ENCODE results near the gene ARHGAP9. TPM values are rescaled to one million over a fixed set of nuclear protein-coding genes. Genes with fewer than 3 reads are reported as not detected.
"Not testable (repeated sequence)": the region's sequence is repeated elsewhere in the genome, so short reads cannot be mapped to it uniquely, and the experiment has no call there.

The ARHGAP9 gene
- total RNA-seq, 6 donors from 2014 or later, result 29.2 to 131 (median 43.7) TPM

DNA sequence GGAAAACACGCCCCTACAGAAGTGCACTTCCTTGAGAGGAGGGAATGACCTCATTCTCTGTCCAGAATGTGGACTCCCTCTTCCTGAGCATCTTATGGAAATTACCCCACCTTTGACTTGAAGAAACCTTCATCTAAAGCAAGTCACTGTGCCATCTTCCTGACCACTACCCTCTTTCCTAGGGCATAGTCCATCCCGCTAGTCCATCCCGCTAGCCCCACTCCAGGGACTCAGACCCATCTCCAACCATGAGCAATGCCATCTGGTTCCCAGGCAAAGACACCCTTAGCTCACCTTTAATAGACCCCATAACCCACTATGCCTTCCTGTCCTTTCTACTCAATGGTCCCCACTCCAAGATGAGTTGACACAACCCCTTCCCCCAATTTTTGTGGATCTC, 29.6 kb downstream of the ARHGAP9 start:
- Histone ChIP-seq H3K4me1 (peaks cover 0 to 6% (median 0%) of the 10 kb centered on the region in 4 donors), H3K27me3 (no peaks in the 10 kb centered on the region), H3K36me3 (no peaks in the 10 kb centered on the region), H3K4me3 (no peak overlapping the region), H3K27ac (no peak overlapping the region), H3K9me3 (no peaks in the 10 kb centered on the region)
- WGBS, 2 donors, result 96 to 98% methylated on average over 3 of the region's 3 CpGs
- DNase-seq (no peak), ATAC-seq (ENCODE audit: low FRiP score in 2 of 2) (no peak)
- TF ChIP-seq POLR2AphosphoS5 (IDR thresholded peaks at IDR 0.05), result no peak

DNA sequence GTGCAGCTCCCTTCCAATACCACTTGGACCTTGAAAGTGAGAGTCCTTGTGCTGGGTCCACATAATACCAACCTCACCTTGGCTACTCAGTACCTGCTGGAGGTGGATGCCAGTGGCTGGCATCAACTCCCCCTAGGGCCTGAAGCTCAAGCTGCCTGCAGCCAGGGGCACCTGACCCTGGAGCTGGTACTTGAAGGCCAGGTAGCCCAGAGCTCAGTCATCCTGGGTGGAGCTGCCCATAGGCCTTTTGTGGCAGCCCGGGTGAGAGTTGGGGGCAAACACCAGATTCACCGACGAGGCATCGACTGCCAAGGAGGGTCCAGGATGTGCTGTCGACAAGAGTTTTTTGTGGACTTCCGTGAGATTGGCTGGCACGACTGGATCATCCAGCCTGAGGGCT, 30.3 kb downstream of the ARHGAP9 start:
- 94 to 96% methylated on average over 5 to 7 of the region's 7 CpGs for WGBS, 2 donors
- TF ChIP-seq POLR2A (IDR thresholded peaks at IDR 0.05) (no peak), POLR2AphosphoS5 (IDR thresholded peaks at IDR 0.05) (no peak)
- H3K4me1 ChIP-seq, result peaks cover 0 to 6% (median 0%) of the 10 kb centered on the region in 4 donors
- no peak overlapping the region for H3K27ac ChIP-seq
- H3K4me3 ChIP-seq, result no peak overlapping the region
- DNase-seq, result no peak
- no peaks in the 10 kb centered on the region for H3K9me3 ChIP-seq
- H3K36me3 ChIP-seq, result no peaks in the 10 kb centered on the region
- no peak for ATAC-seq (ENCODE audit: low FRiP score in 2 of 2)
- H3K27me3 ChIP-seq, result no peaks in the 10 kb centered on the region

DNA sequence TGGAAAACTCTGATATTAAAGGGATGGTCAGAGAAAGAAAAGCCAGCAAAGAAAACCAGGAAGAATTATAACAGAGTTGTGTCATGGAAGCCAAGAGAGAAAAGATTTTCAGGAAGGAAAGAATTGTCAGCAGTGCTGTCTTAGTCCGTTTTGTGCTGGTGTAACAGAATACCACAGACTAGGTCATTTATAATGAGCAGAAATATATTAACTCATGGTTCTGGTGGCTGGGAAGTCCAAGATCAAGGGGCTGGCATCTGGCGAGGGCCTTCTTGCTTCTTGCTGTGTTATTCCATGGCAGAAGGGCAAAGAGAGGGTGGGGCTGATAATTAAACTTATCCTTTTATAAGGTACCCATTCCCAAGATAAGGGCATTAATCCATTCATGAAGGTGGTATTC, 31.0 kb downstream of the ARHGAP9 start:
- no peaks in the 10 kb centered on the region for H3K27me3 ChIP-seq
- WGBS, 2 donors, result 72 to 85% methylated on average over 2 of the region's 2 CpGs
- DNase-seq (no peak), ATAC-seq (ENCODE audit: low FRiP score in 2 of 2) (no peak)
- no peak for TF ChIP-seq POLR2A (IDR thresholded peaks at IDR 0.05)
- TF ChIP-seq POLR2AphosphoS5 (IDR thresholded peaks at IDR 0.05), result no peak
- TF ChIP-seq, protein P1, sequence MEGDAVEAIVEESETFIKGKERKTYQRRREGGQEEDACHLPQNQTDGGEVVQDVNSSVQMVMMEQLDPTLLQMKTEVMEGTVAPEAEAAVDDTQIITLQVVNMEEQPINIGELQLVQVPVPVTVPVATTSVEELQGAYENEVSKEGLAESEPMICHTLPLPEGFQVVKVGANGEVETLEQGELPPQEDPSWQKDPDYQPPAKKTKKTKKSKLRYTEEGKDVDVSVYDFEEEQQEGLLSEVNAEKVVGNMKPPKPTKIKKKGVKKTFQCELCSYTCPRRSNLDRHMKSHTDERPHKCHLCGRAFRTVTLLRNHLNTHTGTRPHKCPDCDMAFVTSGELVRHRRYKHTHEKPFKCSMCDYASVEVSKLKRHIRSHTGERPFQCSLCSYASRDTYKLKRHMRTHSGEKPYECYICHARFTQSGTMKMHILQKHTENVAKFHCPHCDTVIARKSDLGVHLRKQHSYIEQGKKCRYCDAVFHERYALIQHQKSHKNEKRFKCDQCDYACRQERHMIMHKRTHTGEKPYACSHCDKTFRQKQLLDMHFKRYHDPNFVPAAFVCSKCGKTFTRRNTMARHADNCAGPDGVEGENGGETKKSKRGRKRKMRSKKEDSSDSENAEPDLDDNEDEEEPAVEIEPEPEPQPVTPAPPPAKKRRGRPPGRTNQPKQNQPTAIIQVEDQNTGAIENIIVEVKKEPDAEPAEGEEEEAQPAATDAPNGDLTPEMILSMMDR (IDR thresholded peaks at IDR 0.05), result no peak
- no peak for TF ChIP-seq EP300 (IDR thresholded peaks at IDR 0.05)
- no peaks in the 10 kb centered on the region for H3K36me3 ChIP-seq
- H3K27ac ChIP-seq, result no peak overlapping the region
- no peaks in the 10 kb centered on the region for H3K9me3 ChIP-seq
- peaks cover 0 to 6% (median 0%) of the 10 kb centered on the region in 4 donors for H3K4me1 ChIP-seq
- H3K4me3 ChIP-seq, result no peak overlapping the region

DNA sequence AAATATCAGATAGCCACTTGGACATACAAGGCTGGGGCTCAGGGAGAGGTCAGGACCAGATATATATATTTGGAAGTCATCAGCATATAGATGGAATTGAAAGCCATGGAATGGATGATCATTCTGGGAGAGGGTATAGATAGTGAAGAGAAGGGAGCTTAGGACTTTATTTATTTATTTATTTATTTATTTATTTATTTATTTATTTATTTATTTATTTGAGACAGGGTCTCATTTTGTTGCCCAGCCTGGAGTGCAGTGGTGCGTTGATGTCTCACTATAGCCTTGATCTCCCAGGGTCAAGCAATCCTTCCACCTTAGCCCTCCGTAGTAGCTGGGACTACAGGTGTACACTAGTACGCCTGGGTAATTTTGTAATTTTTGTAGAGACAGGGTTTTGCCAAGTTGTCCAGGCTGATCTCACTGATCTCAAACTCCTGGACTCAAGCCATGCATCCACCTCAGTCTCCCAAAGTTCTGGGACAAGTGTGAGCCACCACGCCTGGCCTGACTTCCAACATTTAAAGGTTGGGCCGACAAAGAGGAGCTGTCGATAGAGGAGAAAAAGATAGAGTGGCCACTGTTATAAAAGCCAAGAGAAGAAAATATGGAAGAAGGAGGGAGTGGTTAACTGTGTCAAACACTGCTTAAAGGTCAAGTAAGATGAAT, 33.2 kb downstream of the ARHGAP9 start:
- no peak for DNase-seq
- WGBS, 2 donors, result 95 to 97% methylated on average over 6 of the region's 6 CpGs
- TF ChIP-seq POLR2A (IDR thresholded peaks at IDR 0.05) (no peak), POLR2AphosphoS5 (IDR thresholded peaks at IDR 0.05) (no peak), EP300 (IDR thresholded peaks at IDR 0.05) (no peak)
- TF ChIP-seq, protein P1 (IDR thresholded peaks at IDR 0.05), result no peak
- Histone ChIP-seq H3K4me1 (no peaks in the 10 kb centered on the region), H3K9me3 (peaks cover 0 to 4% (median 0%) of the 10 kb centered on the region in 4 donors), H3K4me3 (no peak overlapping the region), H3K27ac (no peak overlapping the region), H3K27me3 (no peaks in the 10 kb centered on the region), H3K36me3 (no peaks in the 10 kb centered on the region)
- ATAC-seq (ENCODE audit: low FRiP score in 2 of 2), result no peak

DNA sequence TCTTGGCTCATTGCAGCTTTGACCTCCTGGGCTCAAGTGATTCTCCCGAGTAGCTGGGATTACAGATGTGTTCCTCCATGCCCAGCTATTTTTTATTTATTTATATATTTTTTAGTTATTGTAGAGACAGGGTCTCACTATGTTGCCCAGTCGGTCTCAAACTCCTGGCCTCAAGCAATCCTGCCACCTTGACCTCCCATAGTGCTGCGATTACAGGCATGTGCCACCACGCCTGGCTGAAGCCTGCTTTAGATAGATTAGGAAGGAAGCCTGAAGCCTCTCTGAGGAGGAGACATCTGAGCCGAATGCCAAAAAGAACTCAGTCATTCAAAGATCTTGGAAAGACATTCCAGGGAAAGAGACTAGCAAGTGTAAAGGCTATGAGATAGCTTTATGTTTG, 34.9 kb downstream of the ARHGAP9 start:
- H3K36me3 ChIP-seq, result no peaks in the 10 kb centered on the region
- 70 to 81% methylated on average over 5 of the region's 5 CpGs for WGBS, 2 donors
- ATAC-seq (ENCODE audit: low FRiP score in 2 of 2) (no peak), DNase-seq (no peak)
- no peaks in the 10 kb centered on the region for H3K27me3 ChIP-seq
- H3K27ac ChIP-seq, result no peak overlapping the region
- H3K4me1 ChIP-seq, result no peaks in the 10 kb centered on the region
- TF ChIP-seq POLR2AphosphoS5 (IDR thresholded peaks at IDR 0.05), result no peak
- TF ChIP-seq POLR2A (IDR thresholded peaks at IDR 0.05), result no peak
- TF ChIP-seq, protein P1 (IDR thresholded peaks at IDR 0.05), result no peak
- no peak for TF ChIP-seq EP300 (IDR thresholded peaks at IDR 0.05)
- H3K4me3 ChIP-seq, result no peak overlapping the region
- peaks cover 0 to 5% (median 0%) of the 10 kb centered on the region in 4 donors for H3K9me3 ChIP-seq

DNA sequence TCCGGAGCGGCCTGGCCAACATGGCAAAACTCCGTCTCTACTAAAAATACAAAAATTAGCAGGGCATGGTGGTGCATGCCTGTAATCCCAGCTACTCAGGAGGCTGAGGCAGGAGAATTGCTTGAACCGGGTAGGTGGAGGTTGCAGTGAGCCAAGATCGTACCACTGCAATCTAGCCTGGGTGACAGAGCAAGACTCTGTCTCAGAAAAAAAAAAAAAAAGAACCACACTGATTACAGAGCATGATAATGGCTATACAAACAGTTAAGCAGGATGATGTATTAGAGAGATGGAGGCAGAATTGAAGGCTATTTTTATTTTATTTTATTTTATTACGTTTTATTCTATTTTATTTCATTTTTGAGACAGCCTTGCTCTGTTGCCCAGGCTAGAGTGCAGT, 35.3 kb downstream of the ARHGAP9 start:
- not testable (repeated sequence) for H3K27me3 ChIP-seq; H3K4me3 ChIP-seq; DNase-seq; ATAC-seq (ENCODE audit: low FRiP score in 2 of 2); H3K9me3 ChIP-seq; H3K36me3 ChIP-seq; H3K27ac ChIP-seq; H3K4me1 ChIP-seq
- WGBS, 2 donors, result 85 to 87% methylated on average over 6 of the region's 6 CpGs
